C4-2B (cell line): ENCODE results near the gene AIRE.

Experiments used
- ZFX ChIP-seq: fragments of 450-650 bp; IDR thresholded peaks from 2 replicates; pipeline ENCODE4 v1.6.1; 2017
- TF ChIP-seq, protein P1 (sequence below): fragments of 450-650 bp; conservative IDR thresholded peaks from 2 replicates; pipeline ENCODE4 v1.5.1; 2017; ENCODE audit warnings: mild to moderate bottlenecking

DNA sequence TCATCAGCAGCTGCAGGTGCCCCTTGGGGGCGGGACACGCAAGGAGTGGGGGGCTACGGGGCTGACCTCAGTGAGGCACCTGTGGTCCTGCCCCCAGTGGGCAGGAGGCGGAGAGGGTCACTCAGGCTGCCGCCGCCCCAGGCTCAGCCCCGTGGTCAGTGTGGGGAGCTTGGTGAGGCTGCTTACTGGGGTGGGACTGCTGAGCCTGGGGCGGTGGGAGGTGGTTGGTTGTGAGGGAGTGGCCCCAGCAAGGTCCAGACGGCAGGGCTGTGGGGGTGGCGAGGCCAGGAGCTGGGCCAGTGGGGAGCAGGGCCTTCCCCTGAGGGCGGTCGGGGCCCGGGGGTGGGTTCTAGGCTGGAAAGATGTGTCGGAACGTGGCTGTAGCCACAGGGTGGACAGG is 28.5 kb downstream of the AIRE start:
- TF ChIP-seq, protein P1, sequence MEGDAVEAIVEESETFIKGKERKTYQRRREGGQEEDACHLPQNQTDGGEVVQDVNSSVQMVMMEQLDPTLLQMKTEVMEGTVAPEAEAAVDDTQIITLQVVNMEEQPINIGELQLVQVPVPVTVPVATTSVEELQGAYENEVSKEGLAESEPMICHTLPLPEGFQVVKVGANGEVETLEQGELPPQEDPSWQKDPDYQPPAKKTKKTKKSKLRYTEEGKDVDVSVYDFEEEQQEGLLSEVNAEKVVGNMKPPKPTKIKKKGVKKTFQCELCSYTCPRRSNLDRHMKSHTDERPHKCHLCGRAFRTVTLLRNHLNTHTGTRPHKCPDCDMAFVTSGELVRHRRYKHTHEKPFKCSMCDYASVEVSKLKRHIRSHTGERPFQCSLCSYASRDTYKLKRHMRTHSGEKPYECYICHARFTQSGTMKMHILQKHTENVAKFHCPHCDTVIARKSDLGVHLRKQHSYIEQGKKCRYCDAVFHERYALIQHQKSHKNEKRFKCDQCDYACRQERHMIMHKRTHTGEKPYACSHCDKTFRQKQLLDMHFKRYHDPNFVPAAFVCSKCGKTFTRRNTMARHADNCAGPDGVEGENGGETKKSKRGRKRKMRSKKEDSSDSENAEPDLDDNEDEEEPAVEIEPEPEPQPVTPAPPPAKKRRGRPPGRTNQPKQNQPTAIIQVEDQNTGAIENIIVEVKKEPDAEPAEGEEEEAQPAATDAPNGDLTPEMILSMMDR, result no peak
- TF ChIP-seq ZFX, result no peak
